Activated B cell treated with CpG ODN at 0.5 μM for 24 hours (primary cell): ENCODE data around the gene CTSS. TPM values are rescaled to one million over a fixed set of nuclear protein-coding genes. Genes with fewer than 3 reads are reported as not detected.
"Not testable (repeated sequence)": the region's sequence is repeated elsewhere in the genome, so short reads cannot be mapped to it uniquely, and the experiment has no call there.

Experiments
- ATAC-seq: fragments of 200-7000 bp; cut with Tn5 transposase; one replicate; pipeline ENCODE4 v1.10.0; 2021; ENCODE audit warnings: low read depth, mild to moderate bottlenecking, moderate library complexity
- CTCF ChIA-PET: fragments of 350-600 bp; sonication (Branson Sonifier 250); formaldehyde crosslinking; loops from one replicate; lab custom pipeline; 2021; ENCODE audit warnings: antibody characterized with exemption; lab: Charles Lee
- POLR2A ChIA-PET: fragments of 350-600 bp; sonication (Branson Sonifier 250); formaldehyde crosslinking; loops from one replicate; lab custom pipeline; 2021; ENCODE audit warnings: antibody characterized with exemption; lab: Charles Lee
- DNase-seq: peaks from one replicate; pipeline ENCODE4 v3.0.0; 2022
- H3K27ac Mint-ChIP-seq: one replicate; pipeline ENCODE4 v1.8.0; 2020; ENCODE audit warnings: mixed read lengths
- H3K27me3 Mint-ChIP-seq: one replicate; pipeline ENCODE4 v1.8.0; 2021; ENCODE audit warnings: mixed read lengths
- H3K36me3 Mint-ChIP-seq: one replicate; pipeline ENCODE4 v1.8.0; 2021; ENCODE audit warnings: low read depth, mixed read lengths
- H3K4me1 Mint-ChIP-seq: one replicate; pipeline ENCODE4 v1.8.0; 2021; ENCODE audit warnings: mixed read lengths
- H3K4me3 Mint-ChIP-seq: one replicate; pipeline ENCODE4 v1.8.0; 2020; ENCODE audit warnings: mild to moderate bottlenecking, mixed read lengths
- H3K9me3 Mint-ChIP-seq: one replicate; pipeline ENCODE4 v1.8.0; 2020; ENCODE audit warnings: mixed read lengths
- intact Hi-C: fragments of 100-400 bp; cut with micrococcal nuclease; formaldehyde crosslinking; loops from one replicate; pipeline ENCODE4 v1.15.1; 2024
- total RNA-seq: library from RNA; stranded (reverse); gene quantifications from 2 replicates; pipeline ENCODE4 v1.2.3, GENCODE V29; 2022
- TF ChIP-seq, protein P1 (sequence below): fragments of 200-600 bp; IDR thresholded peaks from one replicate; pipeline ENCODE4 v1.8.0; 2022; ENCODE audit warnings: antibody characterized with exemption, mild to moderate bottlenecking

Gene CTSS
- total RNA-seq, 1 donor from 2014 or later: 162 TPM

DNA sequence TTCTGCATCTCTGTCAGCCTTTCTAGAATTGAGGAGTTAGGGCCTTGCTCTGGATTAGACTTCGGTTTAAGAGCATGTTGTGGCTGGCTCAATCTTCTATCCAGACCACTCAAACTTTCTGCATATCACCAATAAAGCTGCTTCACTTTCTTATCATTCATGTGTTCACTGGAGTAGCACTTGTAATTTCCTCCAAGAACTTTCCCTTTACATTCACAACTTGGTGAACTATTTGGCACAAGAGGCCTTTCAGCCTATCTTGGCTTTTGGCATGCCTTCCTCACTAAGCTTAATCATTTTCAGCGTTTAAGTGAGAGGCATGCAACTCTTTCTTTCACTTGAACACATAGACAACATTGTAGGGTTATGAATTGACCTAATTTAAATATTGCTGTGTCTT lies 41.2 kb downstream of the CTSS start:
- H3K27ac Mint-ChIP-seq: no peak overlapping the region
- H3K36me3 Mint-ChIP-seq: no peaks in the 10 kb centered on the region
- ChIA-PET POLR2A (no interaction called here), CTCF (no interaction called here)
- ATAC-seq: no peak
- H3K4me1 Mint-ChIP-seq: no peaks in the 10 kb centered on the region
- intact Hi-C loops: no loop called here
- TF ChIP-seq, protein P1, sequence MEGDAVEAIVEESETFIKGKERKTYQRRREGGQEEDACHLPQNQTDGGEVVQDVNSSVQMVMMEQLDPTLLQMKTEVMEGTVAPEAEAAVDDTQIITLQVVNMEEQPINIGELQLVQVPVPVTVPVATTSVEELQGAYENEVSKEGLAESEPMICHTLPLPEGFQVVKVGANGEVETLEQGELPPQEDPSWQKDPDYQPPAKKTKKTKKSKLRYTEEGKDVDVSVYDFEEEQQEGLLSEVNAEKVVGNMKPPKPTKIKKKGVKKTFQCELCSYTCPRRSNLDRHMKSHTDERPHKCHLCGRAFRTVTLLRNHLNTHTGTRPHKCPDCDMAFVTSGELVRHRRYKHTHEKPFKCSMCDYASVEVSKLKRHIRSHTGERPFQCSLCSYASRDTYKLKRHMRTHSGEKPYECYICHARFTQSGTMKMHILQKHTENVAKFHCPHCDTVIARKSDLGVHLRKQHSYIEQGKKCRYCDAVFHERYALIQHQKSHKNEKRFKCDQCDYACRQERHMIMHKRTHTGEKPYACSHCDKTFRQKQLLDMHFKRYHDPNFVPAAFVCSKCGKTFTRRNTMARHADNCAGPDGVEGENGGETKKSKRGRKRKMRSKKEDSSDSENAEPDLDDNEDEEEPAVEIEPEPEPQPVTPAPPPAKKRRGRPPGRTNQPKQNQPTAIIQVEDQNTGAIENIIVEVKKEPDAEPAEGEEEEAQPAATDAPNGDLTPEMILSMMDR: no peak
- no peaks in the 10 kb centered on the region for H3K9me3 Mint-ChIP-seq
- H3K4me3 Mint-ChIP-seq: no peak overlapping the region
- H3K27me3 Mint-ChIP-seq: no peaks in the 10 kb centered on the region
- DNase-seq: no peak

DNA sequence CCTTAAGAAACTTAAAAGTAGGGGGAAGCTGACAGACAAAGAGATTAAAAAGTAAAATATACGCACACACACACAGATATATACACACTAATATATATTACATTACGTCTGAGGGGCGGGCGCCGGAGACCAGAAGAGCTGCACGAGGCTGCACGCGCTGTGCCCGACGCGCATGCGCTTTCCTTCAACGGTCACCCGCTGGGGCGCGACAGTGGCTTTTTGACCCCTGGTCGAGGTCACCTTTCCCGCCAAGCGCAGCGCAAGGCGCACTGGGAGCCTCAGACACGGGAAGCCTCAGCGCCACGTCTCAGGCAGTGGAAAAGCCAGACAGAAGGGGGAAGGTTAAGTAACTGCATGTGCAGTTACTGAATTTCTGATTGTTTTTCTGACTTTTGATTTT lies 44.9 kb downstream of the CTSS start, which contains the start of gene HORMAD1:
TSS of gene HORMAD1 (minus strand) at position 193 of the 400 bp plus-strand sequence. CDS start 1,390 bp downstream, outside the sequence.
- intact Hi-C loops: no loop called here
- TF ChIP-seq, protein P1: no peak
- no peaks in the 10 kb centered on the region for H3K27me3 Mint-ChIP-seq
- ChIA-PET CTCF (no interaction called here), POLR2A (no interaction called here)
- no peaks in the 10 kb centered on the region for H3K4me1 Mint-ChIP-seq
- no peak within 1 kb of the TSS for H3K27ac Mint-ChIP-seq
- no peaks in the 10 kb centered on the region for H3K9me3 Mint-ChIP-seq
- no peak for ATAC-seq
- no peak within 1 kb of the TSS for H3K4me3 Mint-ChIP-seq
- no peak for DNase-seq
- no peaks in the 10 kb centered on the region for H3K36me3 Mint-ChIP-seq

DNA sequence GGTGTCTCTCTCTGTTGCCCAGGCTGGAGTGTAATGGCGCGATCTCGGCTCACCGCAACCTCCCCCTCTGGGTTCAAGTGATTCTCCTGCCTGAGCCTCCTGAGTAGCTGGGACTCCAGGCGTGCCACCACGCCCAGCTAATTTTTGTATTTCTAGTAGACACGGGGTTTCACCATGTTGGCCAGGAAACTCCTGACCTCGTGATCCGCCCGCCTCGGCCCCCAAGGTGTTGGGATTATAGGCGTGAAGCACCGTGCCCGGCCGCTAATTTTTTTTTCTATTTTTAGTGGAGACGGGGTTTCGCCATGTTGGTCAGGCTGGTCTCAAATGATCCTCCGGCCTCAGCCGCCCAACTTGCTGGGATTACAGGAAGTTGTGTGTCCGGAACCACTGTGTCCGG lies 45.5 kb downstream of the CTSS start:
- no peak overlapping the region for H3K4me3 Mint-ChIP-seq
- no peaks in the 10 kb centered on the region for H3K36me3 Mint-ChIP-seq
- ATAC-seq (no peak), DNase-seq (no peak)
- H3K27ac Mint-ChIP-seq: no peak overlapping the region
- ChIA-PET POLR2A (no interaction called here), CTCF (no interaction called here)
- intact Hi-C loops: no loop called here
- no peaks in the 10 kb centered on the region for H3K4me1 Mint-ChIP-seq
- TF ChIP-seq, protein P1: no peak
- H3K9me3 Mint-ChIP-seq: no peaks in the 10 kb centered on the region
- H3K27me3 Mint-ChIP-seq: no peaks in the 10 kb centered on the region

- H3K36me3 Mint-ChIP-seq: no peaks in the 10 kb centered on the region
- H3K4me1 Mint-ChIP-seq: no peaks in the 10 kb centered on the region
- POLR2A ChIA-PET: no interaction called here
- CTCF ChIA-PET: no interaction called here
- H3K9me3 Mint-ChIP-seq: no peaks in the 10 kb centered on the region
- H3K4me3 Mint-ChIP-seq: no peak overlapping the region
- intact Hi-C loops: no loop called here
- DNase-seq: no peak
- ATAC-seq: no peak
- TF ChIP-seq, protein P1: no peak
- H3K27me3 Mint-ChIP-seq: no peaks in the 10 kb centered on the region
- no peak overlapping the region for H3K27ac Mint-ChIP-seq
Measured at GRCh38 chr1:150718225-150718891, 47.2 kb downstream of the CTSS start.

GRCh38 chr1:150709031-150709430 lies 56.5 kb downstream of the CTSS start:
- H3K9me3 Mint-ChIP-seq, ATAC-seq, H3K27ac Mint-ChIP-seq, CTCF ChIA-PET, H3K4me3 Mint-ChIP-seq, H3K27me3 Mint-ChIP-seq, intact Hi-C loops, H3K36me3 Mint-ChIP-seq, H3K4me1 Mint-ChIP-seq, DNase-seq: not testable (repeated sequence)
- POLR2A ChIA-PET: interaction anchor here (0.8 to 1.1 kb wide), 2 partner anchors 12 to 147 kb away, joined by 3 read pairs; partner anchors contain the start of gene GOLPH3L
